Mucosa of descending colon (tissue), 3 donors: ENCODE results near the gene LETM1. TPM values are rescaled to one million over a fixed set of nuclear protein-coding genes. Genes with fewer than 3 reads are reported as not detected.

Experiments used
- ATAC-seq: fragments of 200-7000 bp; cut with Tn5 transposase; one replicate; pipeline ENCODE4 v1.9.1; 2020; ENCODE audit warnings: mild to moderate bottlenecking, moderate library complexity
- DNase-seq, 3 donors: peaks; one replicate each; pipeline ENCODE4 v3.0.0-alpha.2; 2020
- H3K36me3 ChIP-seq: fragments of 200-600 bp; one replicate; pipeline ENCODE4 v1.8.0; 2021; ENCODE audit warnings: low read depth, mild to moderate bottlenecking
- H3K4me1 ChIP-seq: fragments of 200-600 bp; one replicate; pipeline ENCODE4 v1.8.0; 2021; ENCODE audit warnings: low read depth, mild to moderate bottlenecking
- H3K4me3 ChIP-seq: fragments of 200-600 bp; one replicate; pipeline ENCODE4 v1.8.0; 2021; ENCODE audit warnings: mild to moderate bottlenecking
- H3K9me3 ChIP-seq: fragments of 200-600 bp; one replicate; pipeline ENCODE4 v1.8.0; 2021; ENCODE audit warnings: mild to moderate bottlenecking
- CTCF ChIP-seq: fragments of 200-600 bp; IDR thresholded peaks from one replicate; pipeline ENCODE4 v1.8.0; 2022; ENCODE audit warnings: antibody characterized with exemption, mild to moderate bottlenecking
- intact Hi-C, 2 donors: fragments of 100-400 bp; cut with DNase I in 1 of 2; cut with micrococcal nuclease in 1 of 2; formaldehyde crosslinking; loops; one replicate each; pipeline versions ENCODE4 v1.11.0 to v1.11.1; 2022; cut with DNase I, micrococcal nuclease
- total RNA-seq, 3 donors: library from RNA; stranded (reverse); fragmentation: NEBNext Ultra II Directional in 2 of 3; extraction: Animal tissue kit (Norgen Biotek cat#: 25700) in 2 of 3; gene quantifications; one replicate each; pipeline versions ENCODE4 v1.2.1 to v1.2.4, GENCODE V29; 2021 to 2023
- donor health status: DM: no; HTN: no; CAD: no; lungs with moderate emphysema.
- donor health status: DM: no; HTN: no; CAD: no.
- donor health status: DM: no; HTN: yes; CAD: no.

The LETM1 gene
- total RNA-seq, 3 donors from 2014 or later, result 85.5 to 160 (median 133) TPM

GRCh38 chr4:1792832-1793495 lies 63.0 kb downstream of the LETM1 start, which contains the start of gene FGFR3:
Gene FGFR3, plus strand, starts transcription at chr4:1793293. Its CDS starts 642 bp downstream, at chr4:1793935.
- no peaks in the 10 kb centered on the region for H3K36me3 ChIP-seq
- DNase-seq (peak in 2 of 3 donors; percentile 61 to 76), ATAC-seq (peak; percentile 66)
- no peak for TF ChIP-seq CTCF
- H3K4me3 ChIP-seq, result peak within 1 kb of the TSS; percentile 50
- H3K9me3 ChIP-seq, result no peaks in the 10 kb centered on the region
- intact Hi-C loops, result no loop called here
- H3K4me1 ChIP-seq, result peaks cover 21% of the 10 kb centered on the region

GRCh38 chr4:1792158-1792831 lies 63.7 kb downstream of the LETM1 start:
- Histone ChIP-seq H3K4me1 (peaks cover 21% of the 10 kb centered on the region), H3K4me3 (no peak overlapping the region), H3K9me3 (no peaks in the 10 kb centered on the region), H3K36me3 (no peaks in the 10 kb centered on the region)
- no peak for TF ChIP-seq CTCF
- peak; percentile 27 for ATAC-seq
- intact Hi-C loops, result no loop called here
- DNase-seq, result no peak

GRCh38 chr4:1790005-1790404 lies 66.0 kb downstream of the LETM1 start:
- no peaks in the 10 kb centered on the region for H3K36me3 ChIP-seq
- TF ChIP-seq CTCF, result no peak
- ATAC-seq, result no peak

GRCh38 chr4:1789552-1789951 lies 66.4 kb downstream of the LETM1 start:
- intact Hi-C loops, result no loop called here
- no peaks in the 10 kb centered on the region for H3K36me3 ChIP-seq
- no peak overlapping the region for H3K4me3 ChIP-seq
- H3K4me1 ChIP-seq, result peaks cover 6% of the 10 kb centered on the region
- no peaks in the 10 kb centered on the region for H3K9me3 ChIP-seq
- no peak for TF ChIP-seq CTCF
- ATAC-seq, result no peak
- no peak for DNase-seq

More at GRCh38 chr4:1790005-1790404, 66.0 kb downstream of the LETM1 start:
- no peaks in the 10 kb centered on the region for H3K9me3 ChIP-seq
- no peak for DNase-seq
- H3K4me1 ChIP-seq, result peaks cover 6% of the 10 kb centered on the region
- intact Hi-C loops, result no loop called here
- H3K4me3 ChIP-seq, result no peak overlapping the region

GRCh38 chr4:1788254-1788973 lies 67.5 kb downstream of the LETM1 start:
- no peaks in the 10 kb centered on the region for H3K9me3 ChIP-seq
- H3K36me3 ChIP-seq, result no peaks in the 10 kb centered on the region
- ATAC-seq (no peak), DNase-seq (no peak)
- intact Hi-C loops, result no loop called here
- no peak overlapping the region for H3K4me3 ChIP-seq
- no peak for TF ChIP-seq CTCF
- H3K4me1 ChIP-seq, result peaks cover 6% of the 10 kb centered on the region
